DND-41 (cell line): ENCODE measurements around the gene NXF3.

ENCODE experiments used
- EZH2 ChIP-seq: IDR thresholded peaks from 3 replicates; pipeline ENCODE4 v1.6.1; 2012; ENCODE audit warnings: borderline replicate concordance, low read depth, mild to moderate bottlenecking, moderate library complexity, low read length, inconsistent platforms; ENCODE audit not compliant: severe bottlenecking
- TF ChIP-seq, protein P1 (sequence below): IDR thresholded peaks from 2 replicates; pipeline ENCODE4 v1.5.1; 2012; ENCODE audit warnings: borderline replicate concordance, low read length, moderate library complexity, mild to moderate bottlenecking; ENCODE audit not compliant: poor library complexity, severe bottlenecking; ENCODE audit errors: extremely low read depth

DNA sequence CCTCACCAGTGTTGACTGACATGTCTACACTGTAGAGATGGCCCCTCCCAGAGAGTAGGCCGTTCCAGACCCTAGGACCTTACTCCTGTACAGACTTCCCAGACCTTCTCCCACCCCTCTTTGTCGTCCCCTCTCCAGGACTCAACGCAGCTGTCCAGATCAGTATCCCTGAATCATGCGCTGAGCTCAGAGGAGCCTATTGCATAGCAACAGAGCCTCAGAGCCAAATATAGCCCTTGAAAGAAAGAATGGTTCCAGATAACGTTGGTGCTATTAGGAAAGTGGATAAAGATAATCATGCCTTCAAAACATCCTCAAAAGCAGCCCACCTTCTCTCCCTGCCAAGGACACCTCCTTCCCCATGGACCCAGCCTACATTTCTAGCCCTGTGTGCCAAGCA, 27.8 kb upstream of the NXF3 start:
- TF ChIP-seq, protein P1, sequence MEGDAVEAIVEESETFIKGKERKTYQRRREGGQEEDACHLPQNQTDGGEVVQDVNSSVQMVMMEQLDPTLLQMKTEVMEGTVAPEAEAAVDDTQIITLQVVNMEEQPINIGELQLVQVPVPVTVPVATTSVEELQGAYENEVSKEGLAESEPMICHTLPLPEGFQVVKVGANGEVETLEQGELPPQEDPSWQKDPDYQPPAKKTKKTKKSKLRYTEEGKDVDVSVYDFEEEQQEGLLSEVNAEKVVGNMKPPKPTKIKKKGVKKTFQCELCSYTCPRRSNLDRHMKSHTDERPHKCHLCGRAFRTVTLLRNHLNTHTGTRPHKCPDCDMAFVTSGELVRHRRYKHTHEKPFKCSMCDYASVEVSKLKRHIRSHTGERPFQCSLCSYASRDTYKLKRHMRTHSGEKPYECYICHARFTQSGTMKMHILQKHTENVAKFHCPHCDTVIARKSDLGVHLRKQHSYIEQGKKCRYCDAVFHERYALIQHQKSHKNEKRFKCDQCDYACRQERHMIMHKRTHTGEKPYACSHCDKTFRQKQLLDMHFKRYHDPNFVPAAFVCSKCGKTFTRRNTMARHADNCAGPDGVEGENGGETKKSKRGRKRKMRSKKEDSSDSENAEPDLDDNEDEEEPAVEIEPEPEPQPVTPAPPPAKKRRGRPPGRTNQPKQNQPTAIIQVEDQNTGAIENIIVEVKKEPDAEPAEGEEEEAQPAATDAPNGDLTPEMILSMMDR = no peak
- TF ChIP-seq EZH2 = no peak
